Stimulated activated effector memory CD8-positive, alpha-beta T cell treated with anti-CD3 and anti-CD28 coated beads, Interleukin-12 subunit alpha, Interleukin-12 subunit beta, amount 100 ng/mL, for 72 hours (primary cell): ENCODE results near the gene AJM1.
"Not testable (repeated sequence)": the region's sequence is repeated elsewhere in the genome, so short reads cannot be mapped to it uniquely, and the experiment has no call there.

Experiments
- ATAC-seq: fragments of 150-1000 bp; cut with Tn5 transposase; 2 replicates; pipeline ENCODE4 v1.10.0; 2021
- DNase-seq, 2 donors: peaks; one replicate each; pipeline ENCODE4 v3.0.0; 2021 to 2022; ENCODE audit warnings: low spot score in 2 of 2
- H3K27ac Mint-ChIP-seq: one replicate; pipeline ENCODE4 v1.8.0; 2022; ENCODE audit warnings: mild to moderate bottlenecking, mixed read lengths
- H3K36me3 Mint-ChIP-seq: one replicate; pipeline ENCODE4 v1.8.0; 2022; ENCODE audit warnings: mild to moderate bottlenecking, mixed read lengths
- H3K4me1 Mint-ChIP-seq: one replicate; pipeline ENCODE4 v1.8.0; 2022; ENCODE audit warnings: mixed read lengths
- H3K4me3 Mint-ChIP-seq: one replicate; pipeline ENCODE4 v1.8.0; 2022; ENCODE audit warnings: mild to moderate bottlenecking, mixed read lengths
- H3K9me3 Mint-ChIP-seq: one replicate; pipeline ENCODE4 v1.8.0; 2022; ENCODE audit warnings: mixed read lengths

AJM1 gene

GRCh38 chr9:136843801-136844740 is 1.8 kb downstream of the AJM1 start:
- Mint-ChIP-seq H3K36me3 (peaks cover 44% of the 10 kb centered on the region), H3K4me1 (peaks cover 27% of the 10 kb centered on the region), H3K4me3 (peak overlapping the region; percentile 79), H3K27ac (peak overlapping the region; percentile 58)
- DNase-seq (peak; percentile 70 to 89), ATAC-seq (peak; percentile 1)
- not testable (repeated sequence) for H3K9me3 Mint-ChIP-seq

- Mint-ChIP-seq H3K36me3 (peaks cover 44% of the 10 kb centered on the region), H3K4me1 (peaks cover 28% of the 10 kb centered on the region), H3K9me3 (no peaks in the 10 kb centered on the region), H3K4me3 (no peak overlapping the region), H3K27ac (no peak overlapping the region)
- DNase-seq (peak in 1 of 2 donors; percentile 58), ATAC-seq (no peak)
These were observed 2.6 kb downstream of the AJM1 start for GRCh38 chr9:136844761-136845464.

GRCh38 chr9:136845465-136846260 is 3.4 kb downstream of the AJM1 start:
- no peaks in the 10 kb centered on the region for H3K9me3 Mint-ChIP-seq
- ATAC-seq, result no peak
- H3K27ac Mint-ChIP-seq, result no peak overlapping the region
- peaks cover 46% of the 10 kb centered on the region for H3K36me3 Mint-ChIP-seq
- H3K4me3 Mint-ChIP-seq, result peak overlapping the region; percentile 94
- H3K4me1 Mint-ChIP-seq, result peaks cover 29% of the 10 kb centered on the region
- peak in 1 of 2 donors; percentile 51 for DNase-seq

GRCh38 chr9:136846376-136847087 is 4.3 kb downstream of the AJM1 start:
- ATAC-seq (no peak), DNase-seq (peak in 1 of 2 donors; percentile 52)
- Mint-ChIP-seq H3K4me1 (peaks cover 21% of the 10 kb centered on the region), H3K36me3 (peaks cover 51% of the 10 kb centered on the region), H3K9me3 (no peaks in the 10 kb centered on the region), H3K27ac (no peak overlapping the region), H3K4me3 (peak overlapping the region; percentile 94)

GRCh38 chr9:136847088-136847825 is 5.0 kb downstream of the AJM1 start:
- ATAC-seq, result no peak

GRCh38 chr9:136847826-136848392 is 5.6 kb downstream of the AJM1 start:
- DNase-seq (peak; percentile 79 to 91), ATAC-seq (peak; percentile 68)
- peaks cover 17% of the 10 kb centered on the region for H3K4me1 Mint-ChIP-seq
- peaks cover 57% of the 10 kb centered on the region for H3K36me3 Mint-ChIP-seq
- peak overlapping the region; percentile 94 for H3K4me3 Mint-ChIP-seq
- H3K9me3 Mint-ChIP-seq, result no peaks in the 10 kb centered on the region
- peak overlapping the region; percentile 92 for H3K27ac Mint-ChIP-seq

More at GRCh38 chr9:136847088-136847825, 5.0 kb downstream of the AJM1 start:
- peak in 1 of 2 donors; percentile 51 for DNase-seq
- Mint-ChIP-seq H3K36me3 (peaks cover 54% of the 10 kb centered on the region), H3K4me3 (peak overlapping the region; percentile 94), H3K27ac (peak overlapping the region; percentile 92), H3K4me1 (peaks cover 17% of the 10 kb centered on the region), H3K9me3 (no peaks in the 10 kb centered on the region)

- DNase-seq (peak in 1 of 2 donors; percentile 74), ATAC-seq (peak; percentile 9)
- peaks cover 55% of the 10 kb centered on the region for H3K36me3 Mint-ChIP-seq
- H3K4me1 Mint-ChIP-seq, result peaks cover 17% of the 10 kb centered on the region
- no peaks in the 10 kb centered on the region for H3K9me3 Mint-ChIP-seq
- H3K4me3 Mint-ChIP-seq, result peak overlapping the region; percentile 94
- H3K27ac Mint-ChIP-seq, result peak overlapping the region; percentile 92
These were observed 6.2 kb downstream of the AJM1 start for GRCh38 chr9:136848393-136849037.

- peaks cover 17% of the 10 kb centered on the region for H3K4me1 Mint-ChIP-seq
- H3K27ac Mint-ChIP-seq, result peak within 1 kb of the TSS; percentile 92
- no peaks in the 10 kb centered on the region for H3K9me3 Mint-ChIP-seq
- peaks cover 51% of the 10 kb centered on the region for H3K36me3 Mint-ChIP-seq
- peak; percentile 89 for ATAC-seq
- peak within 1 kb of the TSS; percentile 94 for H3K4me3 Mint-ChIP-seq
- peak; percentile 93 to 99 for DNase-seq
These were observed 7.0 kb downstream of the AJM1 start, which contains the start of gene PHPT1 for GRCh38 chr9:136849038-136849959. TSS of gene PHPT1 (plus strand) at chr9:136849409. CDS start at chr9:136849431, 22 bp downstream.

GRCh38 chr9:136849960-136850865 is 7.9 kb downstream of the AJM1 start:
- H3K9me3 Mint-ChIP-seq, result no peaks in the 10 kb centered on the region
- no peak overlapping the region for H3K27ac Mint-ChIP-seq
- H3K4me3 Mint-ChIP-seq, result peak overlapping the region; percentile 94
- ATAC-seq (no peak), DNase-seq (peak in 1 of 2 donors; percentile 51)
- peaks cover 51% of the 10 kb centered on the region for H3K36me3 Mint-ChIP-seq
- peaks cover 17% of the 10 kb centered on the region for H3K4me1 Mint-ChIP-seq

GRCh38 chr9:136850866-136851775 is 8.8 kb downstream of the AJM1 start:
- H3K9me3 Mint-ChIP-seq, result no peaks in the 10 kb centered on the region
- DNase-seq (peak in 1 of 2 donors; percentile 53), ATAC-seq (no peak)
- no peak overlapping the region for H3K27ac Mint-ChIP-seq
- peak overlapping the region; percentile 94 for H3K4me3 Mint-ChIP-seq
- peaks cover 17% of the 10 kb centered on the region for H3K4me1 Mint-ChIP-seq
- peaks cover 51% of the 10 kb centered on the region for H3K36me3 Mint-ChIP-seq
